SKM-1 (cell line): ENCODE data around the gene COX19.

Experiments used
- DNase-seq: peaks from one replicate; lab custom pipeline; 2025; ENCODE audit not compliant: unreplicated experiment; lab: John Stamatoyannopoulos, UW

The COX19 gene

DNA sequence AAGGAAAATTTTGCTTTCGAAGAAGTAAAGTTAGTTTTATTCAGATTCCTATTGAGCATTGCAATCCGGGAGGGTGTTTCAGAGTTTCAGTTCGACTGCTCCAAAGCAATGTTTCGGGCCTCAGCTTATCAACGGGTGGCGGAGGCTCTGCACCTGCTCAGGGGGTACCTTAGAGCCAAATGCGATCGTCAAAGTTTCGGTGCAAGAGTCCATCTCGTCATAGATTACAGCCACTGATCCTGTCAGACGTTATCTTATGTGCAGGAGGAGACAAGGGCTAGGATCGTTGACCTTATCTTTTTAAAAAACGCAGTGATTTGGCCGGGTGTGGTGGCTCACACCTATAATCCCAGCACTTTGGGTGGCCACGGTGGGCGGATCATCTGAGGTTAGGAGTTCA is 3.8 kb upstream of the COX19 start:
- no peak for DNase-seq

DNA sequence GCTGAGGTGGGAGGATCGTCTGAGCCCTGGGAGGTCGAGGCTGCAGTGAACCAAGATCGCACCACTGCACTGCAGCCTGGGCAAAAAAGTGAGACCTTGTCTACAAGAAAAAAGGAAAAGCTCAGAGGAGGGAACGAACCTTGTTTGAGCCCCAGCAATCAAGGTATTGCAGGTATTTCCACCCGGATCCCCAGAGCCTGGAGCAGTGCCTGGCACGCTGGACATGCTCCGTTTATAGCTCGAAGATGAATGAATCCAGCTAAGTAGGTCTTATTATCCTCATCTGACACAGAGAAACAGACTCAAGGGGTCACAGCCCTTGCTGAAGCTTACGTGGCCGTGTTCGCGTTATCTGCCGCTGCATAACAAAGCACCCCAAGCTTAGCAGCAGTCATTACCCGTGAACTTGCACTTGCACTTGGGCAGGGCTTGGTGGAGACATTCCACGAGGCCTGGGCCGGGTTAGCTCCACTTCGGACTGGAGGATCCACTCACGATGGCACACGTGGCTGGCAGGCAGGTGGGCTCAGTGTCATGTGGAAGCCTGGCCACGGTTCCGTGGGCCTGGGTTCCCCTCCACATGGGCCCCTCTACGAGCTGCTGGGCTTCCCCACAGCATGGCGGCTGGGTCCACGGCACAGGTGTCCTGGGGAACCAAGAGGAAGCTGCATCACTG is 3.2 kb upstream of the COX19 start:
- DNase-seq: no peak

DNA sequence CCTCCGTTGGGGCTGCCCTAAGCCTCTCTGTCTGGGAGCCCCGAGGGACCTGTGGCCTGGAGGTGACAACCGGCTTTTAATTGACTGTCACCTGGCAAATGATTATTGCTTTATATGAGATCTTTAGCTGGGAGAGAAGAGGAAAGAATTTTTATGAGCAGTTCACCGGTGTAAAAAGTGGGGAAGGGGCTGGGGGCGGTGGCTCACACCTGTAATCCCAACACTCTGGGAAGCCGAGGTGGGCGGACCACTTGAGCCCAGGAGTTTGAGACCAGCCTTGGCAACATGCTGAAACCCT is 2.6 kb upstream of the COX19 start:
- no peak for DNase-seq

DNA sequence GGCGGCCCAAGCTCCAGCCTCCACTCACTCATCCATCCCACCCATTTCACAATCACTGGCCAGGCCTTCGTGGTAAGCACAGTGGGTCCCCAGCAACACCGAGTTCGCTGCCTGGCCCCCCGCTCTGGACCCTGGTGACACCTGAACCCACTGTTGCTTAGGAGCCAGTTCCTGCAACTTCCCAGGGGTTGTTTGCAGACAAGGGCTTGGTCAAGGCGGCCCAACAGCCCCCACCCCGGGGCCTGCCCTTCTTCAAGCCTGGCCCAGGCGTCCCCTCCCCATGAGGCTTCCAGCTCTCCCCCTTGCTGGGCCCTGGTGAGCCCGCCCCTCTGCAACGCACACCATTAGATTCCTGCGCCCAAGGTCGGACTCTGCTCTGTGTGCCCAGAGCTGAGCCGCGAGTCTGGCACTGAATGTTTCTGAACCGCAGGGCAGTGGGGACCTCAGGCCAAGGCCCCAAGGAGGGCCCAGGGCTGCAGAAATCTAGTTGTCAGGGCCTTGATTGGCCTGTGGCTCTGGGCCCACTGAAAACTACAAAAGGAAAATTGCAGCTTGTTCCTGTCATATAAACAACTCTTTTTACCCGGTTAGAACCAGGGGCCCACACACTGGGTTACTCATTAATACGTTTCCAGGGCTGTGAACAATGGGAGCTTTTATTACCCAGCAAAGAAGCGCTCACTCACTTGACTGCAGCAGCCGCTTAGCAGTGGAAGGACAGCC is 2.1 kb upstream of the COX19 start:
- no peak for DNase-seq

DNA sequence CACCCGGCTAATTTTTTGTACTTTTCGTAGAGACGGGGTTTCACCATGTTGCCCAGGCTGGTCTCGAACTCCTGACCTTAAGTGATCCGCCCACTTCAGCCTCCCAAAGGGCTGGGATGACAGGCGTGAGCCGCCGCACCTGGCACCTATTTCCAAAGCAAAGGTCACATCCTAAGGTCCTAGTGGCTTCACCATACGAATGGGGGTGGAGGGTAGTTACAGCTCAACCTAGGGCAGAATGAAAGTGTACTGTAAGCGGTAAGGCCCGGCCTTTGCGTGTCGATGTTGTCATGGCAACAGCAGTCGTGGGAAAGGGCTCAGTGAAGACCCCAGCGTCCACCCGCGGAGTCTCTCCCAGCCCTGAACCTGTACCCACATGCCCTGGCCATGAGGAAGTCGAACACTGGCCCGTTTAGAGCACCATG is 1.6 kb upstream of the COX19 start:
- DNase-seq: no peak

DNA sequence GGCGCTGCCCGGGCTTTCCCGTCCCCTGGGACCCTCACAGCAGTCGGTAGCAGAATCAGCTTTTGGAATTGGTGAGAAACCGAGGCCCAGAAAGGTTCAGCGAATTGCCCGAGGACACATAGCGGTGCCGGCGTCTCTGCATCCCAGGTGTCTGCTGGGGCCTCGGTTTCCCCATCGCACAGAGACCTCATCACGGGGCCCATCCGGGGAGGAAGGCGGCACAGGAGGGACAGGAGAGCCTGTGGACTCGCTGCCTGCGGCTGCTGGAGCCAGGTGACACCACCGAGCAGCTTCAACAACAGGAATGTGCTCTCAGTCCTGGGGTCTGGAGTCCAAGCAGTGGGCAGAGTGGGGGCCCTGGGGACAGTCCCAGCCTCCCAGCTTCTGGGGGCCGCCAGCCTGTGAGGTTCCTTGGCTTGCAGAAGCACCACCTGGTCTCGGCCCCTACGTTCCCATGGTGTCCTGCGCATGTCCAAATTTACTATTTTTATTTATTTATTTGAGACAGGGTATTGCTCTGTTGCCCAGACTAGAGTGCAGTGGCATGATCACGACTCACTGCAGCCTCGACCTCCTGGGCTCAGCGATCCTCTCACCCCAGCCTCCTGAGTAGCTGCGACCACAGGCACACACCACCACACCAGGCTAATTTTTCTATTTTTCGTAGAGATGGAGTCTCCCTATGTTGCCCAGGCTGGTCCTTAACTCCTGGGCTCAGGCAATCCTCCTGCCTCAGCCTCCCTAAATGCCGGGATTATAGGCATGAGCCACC is 539 bp upstream of the COX19 start:
- DNase-seq: no peak

DNA sequence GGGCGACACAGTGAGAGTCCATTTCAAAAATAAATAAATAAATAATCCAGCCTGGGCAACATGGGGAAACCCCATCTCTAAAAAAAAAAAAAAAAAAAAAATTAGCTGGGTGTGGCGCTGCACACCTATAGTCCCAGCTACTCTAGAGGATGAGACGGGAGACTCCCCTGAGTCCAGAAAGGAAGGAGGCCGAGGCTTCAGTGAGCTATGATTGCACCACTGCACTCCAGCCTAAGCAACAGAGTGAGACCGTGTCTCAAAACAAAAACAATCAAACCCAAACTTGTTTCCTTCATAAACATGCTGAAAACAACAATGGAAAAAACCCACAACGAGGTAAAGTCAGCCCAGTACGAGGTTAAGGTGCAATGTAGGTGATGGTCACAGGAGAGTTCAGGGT is 1.2 kb downstream of the COX19 start:
- DNase-seq: no peak

DNA sequence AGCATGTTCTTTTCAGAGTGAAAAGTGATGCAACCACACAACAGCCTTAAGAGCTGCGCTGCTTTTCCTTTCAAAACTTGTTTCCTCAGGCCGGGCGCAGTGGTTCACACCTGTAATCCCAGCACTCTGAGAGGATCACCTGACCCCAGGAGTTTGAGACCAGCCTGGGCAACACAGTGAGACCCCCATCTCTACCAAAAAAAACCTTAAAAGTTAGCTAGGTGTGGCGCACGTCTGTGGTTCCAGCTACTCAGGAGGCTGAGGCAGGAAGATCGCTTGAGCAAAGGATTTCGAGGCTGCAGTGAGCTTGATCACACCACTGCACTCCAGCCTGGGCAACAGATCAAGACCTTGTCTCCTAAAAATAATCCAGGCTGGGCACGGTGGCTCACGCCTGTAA is 2.0 kb downstream of the COX19 start:
- no peak for DNase-seq

DNA sequence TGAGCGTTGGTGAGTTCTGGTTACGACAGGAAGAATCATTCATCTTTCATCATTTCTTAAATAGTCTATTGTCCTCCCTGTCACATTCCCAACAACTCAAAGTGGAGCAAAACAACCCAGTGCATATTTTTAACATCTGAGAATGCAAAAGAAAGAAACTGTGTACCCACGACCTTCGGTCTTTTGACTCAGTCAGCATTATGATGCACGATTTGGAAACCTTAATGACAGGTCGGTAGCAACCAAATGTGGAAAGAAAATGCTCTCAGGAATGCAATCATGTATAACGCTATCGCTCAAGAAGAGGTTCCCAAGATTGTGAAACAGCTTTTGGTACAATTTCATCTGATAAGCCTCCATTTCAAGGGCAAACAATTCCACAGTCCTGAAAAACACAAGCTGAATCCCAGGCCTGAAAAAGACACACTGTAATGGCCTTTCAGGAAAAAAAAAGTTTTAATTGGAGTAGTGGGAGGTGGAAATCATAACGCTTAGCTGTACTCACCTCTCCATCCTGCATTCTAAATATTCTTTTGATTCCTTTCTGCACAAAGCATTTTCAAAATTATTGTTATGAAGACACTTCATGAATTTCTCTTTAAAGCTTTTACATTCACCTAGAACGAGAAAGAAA is 2.6 kb downstream of the COX19 start:
- DNase-seq: no peak

DNA sequence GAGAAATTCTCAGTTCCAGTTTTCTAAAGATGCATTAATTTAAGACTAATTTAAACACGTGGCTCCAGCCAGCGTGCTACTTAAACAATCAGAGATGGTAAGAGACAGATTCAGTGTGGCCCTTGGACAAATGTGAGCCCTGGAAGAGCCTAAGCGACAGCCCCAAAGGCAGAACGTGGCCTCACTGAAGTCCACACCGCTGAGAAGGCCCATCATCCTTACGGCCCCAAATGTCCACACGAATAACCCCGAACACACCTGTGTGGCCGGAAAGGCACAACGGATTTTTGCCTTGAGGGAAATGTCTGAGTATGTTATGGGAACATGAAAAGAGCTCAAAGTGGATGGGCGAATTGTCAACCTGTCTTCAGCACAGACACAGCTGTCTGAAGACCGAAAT is 3.2 kb downstream of the COX19 start:
- no peak for DNase-seq

DNA sequence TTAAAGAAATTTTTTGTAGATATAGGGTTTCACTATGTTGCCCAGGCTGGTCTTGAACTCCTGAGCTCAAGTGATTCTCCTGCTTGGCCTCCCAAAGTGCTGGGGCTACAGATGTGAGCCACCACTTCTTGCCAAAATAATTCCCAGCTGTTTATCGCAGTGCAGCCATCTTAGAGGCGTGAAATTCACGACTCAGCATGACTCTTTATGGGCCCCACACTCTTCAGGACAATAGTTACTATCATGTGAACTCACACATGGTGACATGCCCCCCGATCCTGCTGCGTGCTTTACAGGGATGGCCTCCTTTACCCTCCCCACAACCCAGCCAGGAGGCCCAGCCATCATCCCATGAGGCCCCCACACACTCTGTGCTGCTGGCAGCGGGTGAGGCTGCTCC is 4.6 kb downstream of the COX19 start:
- DNase-seq: no peak

DNA sequence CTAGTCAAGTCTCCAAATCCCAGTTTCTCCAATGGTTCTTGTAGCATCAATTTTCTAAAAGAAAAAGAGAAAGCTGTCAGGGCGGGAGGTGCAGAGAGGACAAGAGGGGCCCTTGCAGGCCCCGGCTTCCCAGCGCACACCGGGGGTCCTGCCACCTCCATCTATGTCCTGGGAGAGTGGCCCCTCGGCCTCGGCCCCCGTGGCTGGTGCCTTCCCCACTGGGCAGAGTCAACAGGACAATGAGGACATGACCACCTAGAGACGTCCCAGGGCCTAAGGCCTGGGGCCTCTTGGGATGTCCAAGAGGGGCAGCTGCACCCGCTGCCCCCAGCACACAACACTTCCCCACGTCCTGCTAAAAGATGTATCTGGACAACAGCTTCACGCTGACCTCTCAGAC is 5.9 kb downstream of the COX19 start:
- no peak for DNase-seq

DNA sequence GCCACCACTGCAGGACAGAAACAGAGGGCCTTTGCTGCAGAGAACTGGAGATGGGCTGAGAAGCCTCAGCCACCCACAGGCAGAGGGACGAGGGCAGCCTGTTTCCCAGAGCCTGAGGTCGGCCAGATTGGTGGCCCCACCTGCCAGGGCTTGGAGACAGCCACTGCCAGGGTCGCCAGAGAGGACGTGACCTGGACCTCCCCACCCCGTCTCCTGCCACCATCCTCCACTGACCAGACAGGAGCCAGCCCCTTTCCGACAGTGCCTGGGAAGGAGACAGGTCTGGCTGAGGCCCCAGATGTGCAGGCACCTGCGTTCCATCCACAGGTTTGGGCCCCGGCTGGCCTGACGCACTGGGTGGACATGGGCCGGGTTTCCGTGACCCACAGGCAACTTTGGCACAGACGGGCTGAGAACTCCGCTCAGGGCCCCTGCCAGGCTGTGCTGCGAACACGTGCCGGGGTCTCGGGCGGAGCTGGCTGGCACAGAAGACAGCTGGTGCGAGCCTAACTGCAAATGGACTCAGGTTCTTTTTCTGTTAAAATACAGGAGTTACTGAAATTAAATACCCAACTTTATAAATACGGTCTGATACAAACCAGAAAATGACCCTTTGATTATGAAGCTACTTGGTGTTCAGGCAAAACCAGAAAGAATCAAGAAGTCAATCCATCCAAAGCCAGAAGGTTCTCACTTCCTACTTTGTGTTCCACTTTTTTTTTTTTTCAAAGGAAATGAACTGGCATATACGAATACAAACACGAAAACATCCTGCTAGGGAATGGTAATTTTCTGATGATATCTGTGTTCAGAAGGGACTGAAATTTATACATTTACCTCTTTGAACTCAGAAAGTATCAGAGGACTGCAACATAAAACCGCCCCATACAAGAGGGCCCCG is 6.9 kb downstream of the COX19 start:
- DNase-seq: no peak

DNA sequence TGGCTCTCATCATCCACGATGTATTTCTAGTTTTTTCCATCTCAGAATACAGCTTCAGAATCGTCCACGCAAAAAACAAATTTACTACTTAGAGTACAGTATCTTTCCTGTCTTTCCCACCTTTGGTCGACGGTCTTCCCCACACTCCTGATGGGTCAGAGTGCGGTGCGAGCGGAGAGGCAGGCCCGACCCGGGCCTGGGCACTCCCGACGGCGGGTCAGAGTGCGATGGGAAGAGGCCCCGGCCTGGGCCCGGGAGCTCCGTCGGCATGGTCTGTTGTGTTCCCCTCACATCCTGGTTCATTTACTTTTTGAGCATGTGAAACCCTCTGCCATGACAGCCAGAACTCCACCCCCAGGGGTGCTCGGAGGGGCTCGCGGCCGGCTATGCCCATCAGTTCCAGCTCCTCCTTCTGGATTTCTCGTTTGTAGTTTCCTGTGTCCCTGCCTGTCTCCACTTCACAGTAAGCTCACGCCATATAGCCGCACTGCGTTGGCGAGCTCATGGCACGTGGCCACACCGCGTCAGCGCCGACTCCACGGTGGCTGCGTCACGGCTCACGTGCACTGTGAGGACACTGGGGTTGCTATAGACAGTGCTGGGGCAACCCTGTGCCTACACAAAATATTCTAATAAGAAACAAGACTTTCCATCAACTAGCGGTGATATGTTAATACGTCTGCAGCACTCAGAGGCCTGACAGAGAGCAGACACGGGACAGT is 7.8 kb downstream of the COX19 start:
- no peak for DNase-seq

DNA sequence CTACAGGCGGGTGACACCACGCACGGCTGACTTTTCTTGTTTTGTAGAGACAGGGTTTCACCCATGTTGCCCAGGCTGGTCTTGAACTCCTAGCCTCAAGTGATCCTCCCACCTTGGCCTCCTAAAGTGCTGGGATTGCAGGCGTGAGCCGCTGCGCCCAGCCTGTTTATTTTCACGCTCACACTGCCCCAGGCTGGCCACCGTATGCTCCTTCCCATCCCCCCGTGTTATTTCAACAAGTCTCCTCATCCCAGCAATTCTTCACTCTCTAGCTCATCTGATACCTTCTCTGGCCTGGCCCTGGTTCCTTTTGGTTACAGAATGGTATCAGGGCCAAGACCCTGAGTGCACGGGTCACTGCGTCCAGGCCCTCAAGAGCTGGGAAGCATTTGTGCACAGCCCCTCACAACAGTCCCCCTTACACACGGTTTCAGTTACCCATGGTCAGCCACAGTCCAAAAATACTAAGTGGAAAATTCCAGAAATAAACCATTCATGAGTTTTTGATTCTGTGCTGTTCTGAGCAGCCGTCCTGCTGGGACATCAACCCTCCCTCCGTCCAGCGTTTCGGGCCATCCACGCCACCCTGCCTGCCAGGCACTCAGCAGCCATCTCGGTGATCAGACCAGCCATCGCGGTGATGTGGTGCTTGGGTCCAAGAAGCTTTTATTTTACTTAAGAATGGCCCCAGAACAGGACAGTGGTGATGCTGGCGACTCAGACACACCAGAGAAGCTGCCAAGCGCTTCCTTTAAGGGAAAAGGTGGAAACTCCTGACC is 8.9 kb downstream of the COX19 start:
- DNase-seq: no peak

DNA sequence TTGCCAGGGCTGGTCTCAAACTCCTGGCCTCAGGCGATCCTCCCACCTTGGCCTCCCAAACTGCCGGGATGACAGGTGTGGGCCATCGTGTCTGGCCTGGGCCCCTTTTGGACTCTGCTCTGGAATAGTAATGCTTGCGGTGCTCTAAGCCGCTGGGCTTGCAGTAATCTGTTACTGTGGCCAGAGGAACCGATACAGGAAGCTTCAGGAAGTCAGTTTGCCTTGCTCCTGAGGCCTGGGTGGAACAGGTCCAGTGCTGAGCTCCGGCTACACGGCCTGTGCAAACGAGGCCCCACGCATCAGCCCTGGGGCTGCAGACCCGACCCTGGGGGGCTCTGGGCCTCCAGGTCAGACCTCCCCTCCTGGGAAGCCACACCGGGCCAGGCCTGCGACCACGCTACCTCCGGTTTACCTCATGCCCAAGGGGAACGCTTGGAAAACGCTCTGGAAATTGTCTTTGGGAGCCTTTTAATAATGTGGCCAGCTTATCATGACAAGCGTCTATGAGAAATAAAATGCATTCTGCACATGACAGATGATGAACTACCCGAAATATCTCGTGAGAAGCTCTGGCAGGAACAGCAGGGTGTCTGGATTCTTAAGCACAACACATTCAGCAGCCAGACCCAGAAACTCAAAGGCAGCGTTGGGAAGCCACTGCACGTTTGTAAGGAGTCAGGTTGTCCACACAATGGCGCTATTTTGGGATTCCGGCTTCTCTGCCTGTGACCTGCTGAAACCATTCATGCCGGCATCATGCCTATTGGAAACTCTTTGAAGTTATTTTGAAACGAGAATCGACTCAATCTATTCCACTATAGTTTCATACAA is 10.7 kb downstream of the COX19 start:
- DNase-seq: peak; percentile 36

DNA sequence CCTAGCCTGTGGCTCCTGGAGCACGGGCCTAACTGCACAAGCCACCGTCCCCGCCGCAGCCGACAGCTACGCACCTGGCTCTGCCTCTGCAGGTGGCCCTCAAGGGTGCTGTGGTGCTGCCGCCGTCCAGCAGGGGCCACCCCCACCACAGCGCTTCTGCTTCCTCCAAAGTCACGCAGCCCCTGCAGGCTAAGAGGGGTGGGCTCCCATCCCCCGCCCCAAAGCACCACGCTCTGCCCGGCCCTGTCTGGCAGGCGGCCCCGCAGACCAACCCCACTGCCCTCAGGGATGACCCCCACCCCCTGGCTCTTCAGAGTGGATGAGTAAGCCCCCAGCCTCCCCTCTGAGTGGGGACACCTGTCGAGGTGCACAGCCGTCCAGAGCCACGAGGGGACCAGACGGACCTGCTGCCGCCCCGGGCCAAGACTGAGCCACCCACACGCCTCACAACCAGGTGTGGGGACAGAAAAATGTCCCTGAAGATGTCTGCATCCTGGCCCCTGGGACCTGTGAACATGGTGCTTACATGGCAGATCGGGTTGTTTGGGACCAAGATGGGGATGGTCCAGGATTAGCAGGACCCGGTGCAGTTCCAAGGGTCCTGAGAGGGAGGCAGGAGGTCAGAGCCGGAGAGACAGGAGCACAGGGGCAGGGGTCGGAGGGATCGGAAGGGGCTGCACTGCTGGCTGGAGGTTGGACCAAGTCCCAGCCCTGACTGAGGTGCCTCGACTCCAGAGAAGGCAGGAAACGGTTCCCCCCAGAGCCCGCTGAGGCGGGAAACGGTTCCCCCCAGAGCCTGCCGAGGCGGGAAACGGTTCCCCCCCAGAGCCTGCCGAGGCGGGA is 11.9 kb downstream of the COX19 start:
- DNase-seq: no peak
